ENCODE data around the gene ADGRL1.
"Not testable (repeated sequence)": the region's sequence is repeated elsewhere in the genome, so short reads cannot be mapped to it uniquely, and the experiment has no call there.

GRCh38 chr19:14208496-14208895, 2.5 kb upstream of the ADGRL1 start:
- not testable (repeated sequence) for TF ChIP-seq POLR2AphosphoS5 (IDR thresholded peaks at IDR 0.05); CTCF (IDR thresholded peaks at IDR 0.05); POLR2A (IDR thresholded peaks at IDR 0.05); EP300 (IDR thresholded peaks at IDR 0.05; ENCODE audit: low read depth)
